Chondrocyte (in vitro differentiated cells): Measurements from ENCODE around the gene PLP2. TPM values are rescaled to one million over a fixed set of nuclear protein-coding genes. Genes with fewer than 3 reads are reported as not detected.
A peak's percentile ranks its signal among the peaks of the same experiment; 100 is the strongest.
"Not testable (repeated sequence)": the region's sequence is repeated elsewhere in the genome, so short reads cannot be mapped to it uniquely, and the experiment has no call there.

Experiments
- DNase-seq: peaks from one replicate; pipeline ENCODE4 v3.0.0; 2021; ENCODE audit warnings: mixed read lengths, low spot score
- H3K27ac Mint-ChIP-seq: one replicate; pipeline ENCODE4 v1.8.0; 2021; ENCODE audit warnings: mild to moderate bottlenecking, moderate library complexity, mixed read lengths; ENCODE audit not compliant: unreplicated experiment
- H3K27me3 Mint-ChIP-seq: 2 replicates; pipeline ENCODE4 v1.8.0; 2021; ENCODE audit warnings: low read depth, mixed read lengths
- H3K36me3 Mint-ChIP-seq: 2 replicates; pipeline ENCODE4 v1.8.0; 2021; ENCODE audit warnings: low read depth, mixed read lengths
- H3K4me1 Mint-ChIP-seq: 2 replicates; pipeline ENCODE4 v1.8.0; 2021; ENCODE audit warnings: low read depth, mild to moderate bottlenecking, mixed read lengths
- H3K4me3 Mint-ChIP-seq: one replicate; pipeline ENCODE4 v1.8.0; 2021; ENCODE audit warnings: mild to moderate bottlenecking, moderate library complexity, mixed read lengths; ENCODE audit not compliant: unreplicated experiment
- H3K9me3 Mint-ChIP-seq: 2 replicates; pipeline ENCODE4 v1.8.0; 2021; ENCODE audit warnings: low read depth, mixed read lengths
- CTCF ChIP-seq: fragments of 200-600 bp; sonication (generic); IDR thresholded peaks from 2 replicates; pipeline ENCODE4 v1.5.0; 2021; ENCODE audit warnings: antibody characterized with exemption, mild to moderate bottlenecking, moderate library complexity
- total RNA-seq: library from RNA; stranded (reverse); gene quantifications from 3 replicates; pipeline ENCODE4 v1.2.1, GENCODE V29; 2021

PLP2 gene
- total RNA-seq, 1 donor from 2014 or later: 187 TPM

GRCh38 chrX:49165901-49166881 lies 5.5 kb upstream of the PLP2 start:
- no peak for DNase-seq
- H3K27ac Mint-ChIP-seq: peak overlapping the region; percentile 96
- H3K4me3 Mint-ChIP-seq: peak overlapping the region; percentile 63
- TF ChIP-seq CTCF: peak; percentile 47
- no peaks in the 10 kb centered on the region for H3K36me3 Mint-ChIP-seq
- no peaks in the 10 kb centered on the region for H3K9me3 Mint-ChIP-seq
- peaks cover 25% of the 10 kb centered on the region for H3K4me1 Mint-ChIP-seq
- H3K27me3 Mint-ChIP-seq: no peaks in the 10 kb centered on the region

- H3K27me3 Mint-ChIP-seq: no peaks in the 10 kb centered on the region
- H3K36me3 Mint-ChIP-seq: no peaks in the 10 kb centered on the region
- peaks cover 25% of the 10 kb centered on the region for H3K4me1 Mint-ChIP-seq
- no peaks in the 10 kb centered on the region for H3K9me3 Mint-ChIP-seq
- DNase-seq: no peak
- H3K27ac Mint-ChIP-seq: peak overlapping the region; percentile 96
- H3K4me3 Mint-ChIP-seq: peak overlapping the region; percentile 70
- TF ChIP-seq CTCF: no peak
These were observed 4.6 kb upstream of the PLP2 start for GRCh38 chrX:49166914-49167739.

- no peak for TF ChIP-seq CTCF
- peak overlapping the region; percentile 96 for H3K27ac Mint-ChIP-seq
- peaks cover 27% of the 10 kb centered on the region for H3K4me1 Mint-ChIP-seq
- no peaks in the 10 kb centered on the region for H3K9me3 Mint-ChIP-seq
- H3K27me3 Mint-ChIP-seq: no peaks in the 10 kb centered on the region
- H3K36me3 Mint-ChIP-seq: no peaks in the 10 kb centered on the region
- peak overlapping the region; percentile 70 for H3K4me3 Mint-ChIP-seq
- no peak for DNase-seq
These were observed 4.0 kb upstream of the PLP2 start for GRCh38 chrX:49167740-49168108.

- peaks cover 20% of the 10 kb centered on the region for H3K4me1 Mint-ChIP-seq
- peaks cover 10% of the 10 kb centered on the region for H3K36me3 Mint-ChIP-seq
- no peaks in the 10 kb centered on the region for H3K27me3 Mint-ChIP-seq
- TF ChIP-seq CTCF: no peak
- H3K4me3 Mint-ChIP-seq: peak overlapping the region; percentile 90
- H3K9me3 Mint-ChIP-seq: peaks cover 2% of the 10 kb centered on the region
- peak overlapping the region; percentile 85 for H3K27ac Mint-ChIP-seq
- DNase-seq: no peak
These were observed 632 bp downstream of the PLP2 start for GRCh38 chrX:49172280-49172780.

GRCh38 chrX:49173544-49173943 lies 1.8 kb downstream of the PLP2 start:
- not testable (repeated sequence) for H3K9me3 Mint-ChIP-seq, H3K27ac Mint-ChIP-seq, DNase-seq, H3K27me3 Mint-ChIP-seq
- Mint-ChIP-seq H3K36me3 (peaks cover 11% of the 10 kb centered on the region), H3K4me1 (peaks cover 13% of the 10 kb centered on the region), H3K4me3 (peak overlapping the region; percentile 90)
